SJCRH30 (cell line): Measurements from ENCODE around the gene AGTR1. TPM values are rescaled to one million over a fixed set of nuclear protein-coding genes. Genes with fewer than 3 reads are reported as not detected.

ENCODE experiments used
- DNase-seq, 2 experiments: peaks; one replicate each; pipeline ENCODE4 v3.0.0-alpha.2; 2015 to 2020
- H3K27ac ChIP-seq: fragments of 250-450 bp; sonication (Bioruptor Pico); 2 replicates; pipeline ENCODE4 v1.5.1; 2020; ENCODE audit warnings: mild to moderate bottlenecking, moderate library complexity
- H3K27me3 ChIP-seq: fragments of 250-450 bp; sonication (Bioruptor Pico); 2 replicates; pipeline ENCODE4 v1.5.1; 2020; ENCODE audit warnings: mild to moderate bottlenecking, moderate library complexity
- H3K36me3 ChIP-seq: fragments of 250-450 bp; sonication (Bioruptor Pico); 2 replicates; pipeline ENCODE4 v1.5.1; 2020; ENCODE audit warnings: mild to moderate bottlenecking, moderate library complexity
- H3K4me1 ChIP-seq: fragments of 250-450 bp; sonication (Bioruptor Pico); 2 replicates; pipeline ENCODE4 v1.5.1; 2020; ENCODE audit warnings: mild to moderate bottlenecking, moderate library complexity
- H3K4me3 ChIP-seq: fragments of 250-450 bp; sonication (Bioruptor Pico); 2 replicates; pipeline ENCODE4 v1.5.1; 2020; ENCODE audit warnings: mild to moderate bottlenecking, moderate library complexity
- H3K9me3 ChIP-seq: fragments of 250-450 bp; sonication (Bioruptor Pico); replicated peaks from 2 replicates; pipeline ENCODE4 v1.5.1; 2020; ENCODE audit warnings: mild to moderate bottlenecking, moderate library complexity
- total RNA-seq: library from RNA; depleted of rRNA; stranded (reverse); fragments of >200 nt; shearing (Covaris generic); gene quantifications from 2 replicates; pipeline ENCODE4 v1.2.3, GENCODE V29; 2014

AGTR1 gene
- total RNA-seq, 1 experiment from 2014 or later: 0.43 TPM

DNA sequence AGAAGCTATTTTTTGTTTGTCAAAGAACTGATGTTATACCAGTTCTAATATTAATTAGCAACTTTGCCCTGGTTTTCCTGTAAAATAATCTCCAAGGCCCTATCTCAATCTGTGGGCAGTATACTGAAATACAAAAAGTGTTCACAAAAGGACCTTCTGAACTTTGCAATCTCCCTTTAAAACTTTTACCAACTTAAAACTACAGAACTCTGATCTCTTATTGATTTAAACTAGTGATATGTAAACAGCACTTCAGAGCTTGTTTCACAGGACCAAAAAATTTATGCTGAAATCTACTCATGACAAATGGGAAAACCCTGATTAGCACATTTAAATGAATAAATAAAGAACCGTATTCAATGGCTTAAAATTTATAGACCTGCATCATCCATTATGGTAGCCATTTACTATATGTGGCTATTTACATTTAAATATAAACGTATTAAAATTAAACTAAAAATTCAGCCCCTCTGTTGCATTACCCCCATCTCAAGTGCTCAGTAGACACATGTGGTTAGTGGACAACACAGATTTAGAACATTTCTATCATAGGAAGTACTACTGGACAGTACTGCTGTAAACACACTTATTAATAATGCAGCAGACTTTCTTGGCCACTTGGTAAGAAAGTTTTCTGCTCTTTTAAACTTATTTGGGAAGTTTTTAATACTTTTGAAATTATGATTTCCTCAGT lies 12.0 kb downstream of the AGTR1 start:
- Histone ChIP-seq H3K4me1 (no peaks in the 10 kb centered on the region), H3K4me3 (no peak overlapping the region), H3K27me3 (no peaks in the 10 kb centered on the region), H3K36me3 (no peaks in the 10 kb centered on the region), H3K27ac (no peak overlapping the region), H3K9me3 (no peaks in the 10 kb centered on the region)
- DNase-seq: no peak

DNA sequence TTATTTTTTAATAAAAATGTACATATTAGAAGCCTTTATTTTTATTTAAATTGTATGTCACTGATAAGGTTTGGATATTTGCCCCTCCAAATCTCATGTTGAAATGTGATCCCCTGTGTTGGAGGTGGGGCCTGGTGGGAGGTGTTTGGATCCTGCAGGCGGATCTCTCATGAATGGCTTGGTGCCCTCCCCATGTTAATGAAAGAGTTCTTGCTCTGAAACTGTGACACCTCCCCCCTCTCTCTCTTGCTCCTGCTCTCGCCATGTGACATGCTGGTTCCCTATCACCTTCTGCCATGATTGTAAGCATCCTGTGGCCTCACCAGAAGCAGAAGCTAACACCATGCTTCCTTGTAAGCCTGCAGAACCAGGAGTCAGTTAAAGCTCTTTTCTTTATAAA lies 13.0 kb downstream of the AGTR1 start:
- Histone ChIP-seq H3K4me3 (no peak overlapping the region), H3K4me1 (no peaks in the 10 kb centered on the region), H3K9me3 (no peaks in the 10 kb centered on the region), H3K27ac (no peak overlapping the region), H3K27me3 (no peaks in the 10 kb centered on the region), H3K36me3 (no peaks in the 10 kb centered on the region)
- DNase-seq: no peak

DNA sequence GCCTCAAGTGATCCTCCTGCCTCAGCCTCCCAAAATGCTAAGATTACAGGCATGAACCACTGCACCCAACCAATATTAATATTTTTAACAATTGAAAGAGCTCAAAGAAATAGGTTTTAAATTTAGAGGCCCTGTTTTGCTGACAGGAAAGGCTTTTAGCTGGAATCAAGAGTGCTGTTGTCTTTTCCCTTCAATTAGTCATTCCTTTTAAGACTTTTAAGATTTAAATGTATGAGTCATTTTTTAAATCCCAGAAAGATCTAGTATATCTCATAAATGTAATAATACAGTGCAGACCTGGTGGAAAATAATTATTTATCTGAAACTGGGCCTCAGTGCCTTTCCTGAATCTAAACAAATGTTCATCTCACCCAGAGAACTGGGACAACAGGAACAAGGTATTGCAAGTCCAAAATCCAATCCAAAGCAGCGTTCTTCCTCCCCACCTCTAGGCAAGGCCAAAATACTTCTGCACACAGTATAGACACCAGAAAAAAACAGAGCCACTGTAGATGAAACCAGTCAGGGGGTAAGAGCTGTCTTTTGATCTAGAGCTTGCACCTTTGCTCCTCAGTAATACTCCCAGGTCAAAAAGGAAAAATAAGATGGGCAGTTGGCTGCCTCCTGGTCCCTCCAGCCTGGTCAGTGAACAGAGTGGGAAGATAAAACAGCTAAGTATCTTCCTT lies 14.4 kb downstream of the AGTR1 start:
- Histone ChIP-seq H3K9me3 (no peaks in the 10 kb centered on the region), H3K36me3 (no peaks in the 10 kb centered on the region), H3K27me3 (no peaks in the 10 kb centered on the region), H3K4me3 (no peak overlapping the region), H3K4me1 (no peaks in the 10 kb centered on the region), H3K27ac (no peak overlapping the region)
- no peak for DNase-seq

DNA sequence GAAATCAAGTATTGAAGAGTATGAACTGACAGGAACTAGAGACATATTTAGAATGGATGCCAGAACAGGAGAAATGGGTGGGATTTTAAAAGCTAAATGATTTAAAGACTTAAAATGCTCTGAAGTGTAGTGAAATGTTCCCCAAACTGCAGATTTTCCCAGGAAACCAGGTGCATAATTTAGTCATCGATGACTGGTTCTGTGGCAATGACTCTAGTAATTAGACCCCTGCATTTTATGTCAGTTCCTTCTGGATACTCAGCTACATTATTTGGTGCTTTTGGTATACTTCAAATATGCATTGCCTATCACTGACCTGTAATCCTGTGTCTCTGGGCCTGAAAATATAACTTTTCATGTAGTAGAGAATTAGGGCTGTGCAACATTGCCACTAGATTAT lies 16.8 kb downstream of the AGTR1 start:
- Histone ChIP-seq H3K27ac (no peak overlapping the region), H3K27me3 (no peaks in the 10 kb centered on the region), H3K36me3 (no peaks in the 10 kb centered on the region), H3K4me1 (no peaks in the 10 kb centered on the region), H3K9me3 (no peaks in the 10 kb centered on the region), H3K4me3 (no peak overlapping the region)
- no peak for DNase-seq

DNA sequence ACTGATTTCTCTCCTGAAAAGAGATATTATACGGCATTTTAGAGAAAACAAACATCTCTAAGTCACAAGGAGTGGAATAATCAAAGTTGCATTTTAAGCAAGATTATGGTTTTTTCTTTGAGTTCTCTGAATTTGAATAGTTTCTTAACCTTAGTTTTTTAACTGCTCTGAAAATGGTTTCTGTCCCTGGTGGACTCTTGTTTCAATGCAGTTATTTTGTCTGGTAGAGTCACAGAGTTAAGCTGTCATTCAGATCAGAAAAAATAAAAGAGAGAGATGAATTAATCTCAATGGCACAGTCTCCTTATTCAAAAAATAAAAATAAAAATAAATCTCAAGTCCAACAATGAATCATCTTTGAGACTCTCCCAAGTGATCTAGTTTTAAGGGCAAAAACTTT lies 19.0 kb downstream of the AGTR1 start:
- Histone ChIP-seq H3K4me1 (no peaks in the 10 kb centered on the region), H3K4me3 (no peak overlapping the region), H3K27me3 (no peaks in the 10 kb centered on the region), H3K27ac (no peak overlapping the region), H3K36me3 (no peaks in the 10 kb centered on the region), H3K9me3 (no peaks in the 10 kb centered on the region)
- no peak for DNase-seq

DNA sequence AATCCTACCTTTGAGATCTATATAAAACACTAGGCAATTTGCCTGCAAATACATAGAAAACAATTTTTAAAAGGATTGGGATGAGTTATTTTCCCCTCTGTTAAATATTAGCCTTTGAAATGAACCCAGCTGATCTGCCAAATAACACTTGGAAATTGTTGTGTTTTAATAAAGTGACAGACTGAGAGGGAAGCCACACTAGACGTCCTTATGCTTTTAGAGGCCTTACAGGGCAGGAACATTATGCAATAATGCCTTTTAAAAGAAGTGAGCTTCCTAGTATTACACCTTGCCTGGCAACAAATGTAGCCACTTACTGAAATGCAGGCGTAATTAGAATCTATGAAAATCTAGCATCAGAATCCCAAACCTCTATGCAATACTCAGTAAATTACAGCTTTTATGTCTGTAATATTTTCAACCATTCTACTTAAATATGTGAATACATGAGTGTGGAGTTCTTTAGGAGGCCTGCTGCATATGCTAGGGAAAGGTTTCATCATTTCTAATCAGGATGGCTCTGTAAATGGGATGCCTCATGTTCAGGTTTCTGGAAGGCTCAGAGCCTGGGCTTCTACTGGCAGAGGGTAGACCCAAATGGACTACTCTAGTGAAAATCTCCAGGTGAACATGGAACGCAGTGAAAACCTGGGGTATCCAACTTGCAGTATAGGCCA lies 20.3 kb downstream of the AGTR1 start:
- Histone ChIP-seq H3K4me1 (no peaks in the 10 kb centered on the region), H3K9me3 (no peaks in the 10 kb centered on the region), H3K27ac (no peak overlapping the region), H3K27me3 (no peaks in the 10 kb centered on the region), H3K36me3 (no peaks in the 10 kb centered on the region), H3K4me3 (no peak overlapping the region)
- no peak for DNase-seq

DNA sequence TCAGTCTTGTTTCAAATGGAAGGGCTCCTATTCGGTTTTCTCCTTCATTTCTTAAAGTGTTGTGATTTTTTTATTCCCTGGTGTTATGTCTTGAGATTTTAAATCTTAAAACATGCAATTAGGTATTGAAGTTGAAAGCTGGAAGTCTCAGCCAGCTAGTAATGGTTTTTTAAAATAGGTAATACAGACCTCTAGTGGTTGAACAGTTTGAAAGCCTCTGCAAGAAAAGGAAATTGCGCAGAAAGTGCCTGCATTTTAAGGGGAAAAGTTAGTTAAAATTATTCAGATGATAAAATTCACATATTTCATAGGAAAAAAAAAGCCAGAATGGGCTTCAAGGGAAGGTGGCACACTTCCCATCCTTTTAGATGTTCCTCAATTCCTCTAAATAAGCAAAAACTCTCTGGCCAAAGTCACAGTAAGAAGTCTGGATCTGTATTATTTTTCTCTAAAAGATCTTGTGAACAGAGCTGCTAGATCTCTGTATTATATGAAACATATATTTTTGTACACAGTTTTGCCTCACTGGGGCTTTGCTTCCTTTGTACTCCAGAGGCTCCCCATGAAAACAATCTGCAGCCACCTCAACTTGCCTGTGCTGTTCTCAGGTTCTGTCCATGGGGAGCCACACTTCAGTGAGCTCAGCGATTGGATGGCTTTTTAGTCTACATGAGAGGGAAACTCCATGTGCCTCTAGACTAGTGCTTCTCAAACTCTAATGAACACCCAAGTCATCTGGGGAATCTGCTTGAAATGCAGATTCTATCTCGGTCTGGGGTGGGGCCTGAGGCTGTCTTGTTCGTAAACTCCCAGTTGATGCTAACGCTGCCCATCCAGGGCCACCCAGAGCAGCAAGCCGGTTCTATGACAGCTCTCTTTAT lies 21.5 kb downstream of the AGTR1 start:
- H3K4me1 ChIP-seq: no peaks in the 10 kb centered on the region
- H3K36me3 ChIP-seq: no peaks in the 10 kb centered on the region
- peak in 1 of 2 experiments; percentile 18 for DNase-seq
- no peak overlapping the region for H3K27ac ChIP-seq
- no peaks in the 10 kb centered on the region for H3K9me3 ChIP-seq
- H3K27me3 ChIP-seq: no peaks in the 10 kb centered on the region
- H3K4me3 ChIP-seq: no peak overlapping the region

DNA sequence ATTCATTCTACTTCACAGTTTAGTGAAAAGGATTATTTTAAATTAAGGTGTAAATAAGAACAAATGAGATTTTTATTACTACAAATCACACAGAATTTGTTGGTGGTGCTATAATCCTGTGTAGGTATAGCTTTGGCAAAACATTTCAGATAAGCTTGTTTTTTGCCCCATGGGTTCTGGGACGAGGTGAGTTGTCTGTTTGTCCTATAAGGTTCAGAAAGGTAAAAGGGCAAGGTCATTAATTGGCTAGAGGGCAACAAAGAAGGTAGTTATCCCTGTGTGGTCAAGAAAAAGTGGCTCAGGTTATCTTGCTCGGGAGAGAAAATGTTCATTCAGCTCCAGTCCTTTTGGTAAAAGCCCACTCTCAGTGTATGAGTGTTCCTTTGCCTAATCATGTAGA lies 23.2 kb downstream of the AGTR1 start:
- no peak for DNase-seq
- Histone ChIP-seq H3K4me1 (no peaks in the 10 kb centered on the region), H3K27me3 (no peaks in the 10 kb centered on the region), H3K9me3 (no peaks in the 10 kb centered on the region), H3K4me3 (no peak overlapping the region), H3K36me3 (no peaks in the 10 kb centered on the region), H3K27ac (no peak overlapping the region)

DNA sequence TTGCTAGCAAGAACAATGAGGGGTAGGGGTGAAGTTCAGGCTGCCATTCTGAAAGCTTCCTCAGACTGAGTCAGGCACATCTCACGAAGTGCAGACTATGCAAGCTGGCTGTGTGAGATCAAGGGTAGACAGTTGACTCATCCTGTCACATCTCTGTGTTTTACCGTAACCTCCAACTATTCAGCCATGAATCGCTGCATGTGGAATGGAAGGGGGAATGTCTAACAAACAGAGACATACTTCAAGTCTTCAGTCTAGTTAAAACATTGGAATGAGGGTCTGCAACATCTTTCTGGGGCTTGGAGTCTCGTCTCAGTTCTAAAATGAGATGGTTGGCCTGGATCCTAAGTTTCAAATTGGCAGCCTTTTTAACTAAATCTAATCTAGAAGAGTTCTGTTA lies 25.9 kb downstream of the AGTR1 start:
- Histone ChIP-seq H3K4me3 (no peak overlapping the region), H3K4me1 (no peaks in the 10 kb centered on the region; the same call in 1 of the 2 replicates), H3K36me3 (no peaks in the 10 kb centered on the region), H3K27ac (no peak overlapping the region), H3K27me3 (no peaks in the 10 kb centered on the region), H3K9me3 (no peaks in the 10 kb centered on the region)
- no peak for DNase-seq

DNA sequence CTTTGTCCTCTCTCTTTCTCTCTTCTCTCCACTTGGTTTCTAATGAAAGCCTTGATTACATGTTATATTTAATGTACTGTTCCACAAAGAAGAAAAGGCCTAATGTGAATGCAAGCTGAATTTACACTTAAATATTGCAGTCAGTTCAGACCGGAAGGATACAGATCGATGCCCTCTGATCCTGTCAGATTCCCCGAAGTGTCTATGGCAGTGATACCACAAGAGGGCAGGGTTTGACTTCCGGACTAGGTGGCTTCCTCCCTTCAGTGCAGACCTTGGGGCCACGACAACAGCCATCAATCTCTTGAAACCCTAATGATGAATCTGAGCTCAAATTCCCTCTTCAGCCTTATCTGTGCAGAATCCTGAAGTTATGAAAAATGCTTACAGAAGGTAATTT lies 29.5 kb downstream of the AGTR1 start:
- H3K36me3 ChIP-seq: no peaks in the 10 kb centered on the region
- H3K4me3 ChIP-seq: no peak overlapping the region
- no peak overlapping the region for H3K27ac ChIP-seq
- H3K4me1 ChIP-seq: no peaks in the 10 kb centered on the region; the same call in 1 of the 2 replicates
- H3K27me3 ChIP-seq: no peaks in the 10 kb centered on the region
- no peaks in the 10 kb centered on the region for H3K9me3 ChIP-seq
- peak; percentile 66 to 80 for DNase-seq

DNA sequence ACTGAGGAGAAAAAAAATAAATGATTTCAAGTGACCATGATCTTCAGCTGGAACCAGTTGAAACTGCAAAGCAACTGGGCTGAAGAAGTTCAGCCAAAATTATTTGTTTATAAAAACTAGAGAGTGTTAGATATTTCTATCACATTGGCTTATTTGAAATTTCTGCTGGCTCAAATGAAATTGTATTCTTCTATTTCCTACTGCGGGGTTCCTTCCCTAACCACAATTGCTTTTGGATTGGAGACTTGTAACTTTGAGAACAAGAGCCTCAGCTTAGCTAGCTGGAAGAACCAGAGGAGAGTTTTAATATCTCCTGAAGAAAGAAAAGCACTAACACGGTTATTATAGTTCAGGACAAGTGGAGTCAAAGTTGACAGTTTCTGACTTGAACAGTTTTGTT lies 31.1 kb downstream of the AGTR1 start:
- no peaks in the 10 kb centered on the region for H3K9me3 ChIP-seq
- no peak overlapping the region for H3K27ac ChIP-seq
- H3K36me3 ChIP-seq: no peaks in the 10 kb centered on the region
- H3K27me3 ChIP-seq: no peaks in the 10 kb centered on the region
- no peak for DNase-seq
- H3K4me1 ChIP-seq: no peaks in the 10 kb centered on the region; the same call in 1 of the 2 replicates
- H3K4me3 ChIP-seq: no peak overlapping the region

- no peak for DNase-seq
- H3K9me3 ChIP-seq: no peaks in the 10 kb centered on the region
- H3K4me1 ChIP-seq: no peaks in the 10 kb centered on the region; the same call in 1 of the 2 replicates
- no peak overlapping the region for H3K27ac ChIP-seq
- no peaks in the 10 kb centered on the region for H3K27me3 ChIP-seq
- H3K4me3 ChIP-seq: no peak overlapping the region
- H3K36me3 ChIP-seq: no peaks in the 10 kb centered on the region
Measured at GRCh38 chr3:148729476-148730055, 31.9 kb downstream of the AGTR1 start.

GRCh38 chr3:148730676-148731075 lies 33.0 kb downstream of the AGTR1 start:
- Histone ChIP-seq H3K27me3 (no peaks in the 10 kb centered on the region), H3K36me3 (no peaks in the 10 kb centered on the region), H3K27ac (no peak overlapping the region), H3K4me1 (no peaks in the 10 kb centered on the region; the same call in 1 of the 2 replicates), H3K9me3 (no peaks in the 10 kb centered on the region), H3K4me3 (no peak overlapping the region)
- DNase-seq: no peak

DNA sequence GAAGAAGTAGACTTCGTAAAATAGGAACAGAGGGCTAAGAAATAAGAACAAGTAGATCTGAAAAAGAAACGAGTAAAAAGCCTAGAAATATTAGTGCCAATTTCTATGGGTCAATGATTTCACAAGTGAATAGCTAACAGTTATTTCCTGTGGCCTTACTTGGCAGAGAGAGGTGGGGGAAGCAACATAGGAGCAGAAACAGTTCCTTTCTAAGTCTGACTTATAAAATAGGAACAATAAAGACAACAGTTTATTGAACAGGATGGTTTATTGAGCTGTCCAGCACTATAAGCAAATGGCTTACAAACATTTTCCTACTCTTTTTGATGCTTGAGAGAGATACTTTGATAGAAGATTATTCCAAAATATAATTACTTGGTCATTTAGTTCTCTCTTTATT lies 37.9 kb downstream of the AGTR1 start:
- Histone ChIP-seq H3K9me3 (no peaks in the 10 kb centered on the region), H3K27ac (no peak overlapping the region), H3K36me3 (no peaks in the 10 kb centered on the region), H3K4me1 (no peaks in the 10 kb centered on the region), H3K4me3 (no peak overlapping the region), H3K27me3 (no peaks in the 10 kb centered on the region)
- DNase-seq: no peak
